Measurements from ENCODE around the gene HSF2BP.

DNA sequence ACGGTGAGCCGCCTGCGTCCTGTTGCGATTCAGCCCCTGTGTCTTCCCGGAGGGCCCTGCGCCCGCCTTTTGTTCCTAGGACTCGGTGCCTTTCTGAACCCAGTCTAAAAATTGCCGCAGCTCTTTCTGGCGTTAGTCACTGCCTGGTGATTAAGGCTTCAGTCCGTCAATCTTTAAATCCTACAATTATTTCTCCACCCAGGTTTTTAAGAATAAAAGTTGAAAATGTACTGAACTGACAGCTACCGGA lies 43.4 kb upstream of the HSF2BP start:
- TF ChIP-seq POLR2AphosphoS5 (IDR thresholded peaks at IDR 0.05) (no peak), POLR2A (IDR thresholded peaks at IDR 0.05) (no peak), EP300 (IDR thresholded peaks at IDR 0.05) (no peak)
- TF ChIP-seq, protein P1, sequence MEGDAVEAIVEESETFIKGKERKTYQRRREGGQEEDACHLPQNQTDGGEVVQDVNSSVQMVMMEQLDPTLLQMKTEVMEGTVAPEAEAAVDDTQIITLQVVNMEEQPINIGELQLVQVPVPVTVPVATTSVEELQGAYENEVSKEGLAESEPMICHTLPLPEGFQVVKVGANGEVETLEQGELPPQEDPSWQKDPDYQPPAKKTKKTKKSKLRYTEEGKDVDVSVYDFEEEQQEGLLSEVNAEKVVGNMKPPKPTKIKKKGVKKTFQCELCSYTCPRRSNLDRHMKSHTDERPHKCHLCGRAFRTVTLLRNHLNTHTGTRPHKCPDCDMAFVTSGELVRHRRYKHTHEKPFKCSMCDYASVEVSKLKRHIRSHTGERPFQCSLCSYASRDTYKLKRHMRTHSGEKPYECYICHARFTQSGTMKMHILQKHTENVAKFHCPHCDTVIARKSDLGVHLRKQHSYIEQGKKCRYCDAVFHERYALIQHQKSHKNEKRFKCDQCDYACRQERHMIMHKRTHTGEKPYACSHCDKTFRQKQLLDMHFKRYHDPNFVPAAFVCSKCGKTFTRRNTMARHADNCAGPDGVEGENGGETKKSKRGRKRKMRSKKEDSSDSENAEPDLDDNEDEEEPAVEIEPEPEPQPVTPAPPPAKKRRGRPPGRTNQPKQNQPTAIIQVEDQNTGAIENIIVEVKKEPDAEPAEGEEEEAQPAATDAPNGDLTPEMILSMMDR (IDR thresholded peaks at IDR 0.05): no peak

All from upper lobe of left lung (tissue), 4 donors.